GM08714 (cell line): ENCODE data around the gene KRT75.

Experiments
- H3K4me3 ChIP-seq: fragments of 200-500 bp; sonication (Bioruptor generic); 2 replicates; pipeline ENCODE4 v1.5.1; 2014; ENCODE audit warnings: mild to moderate bottlenecking, low read length, inconsistent platforms
- ZNF274 ChIP-seq: IDR thresholded peaks from 2 replicates; pipeline ENCODE4 v1.6.1; 2012; ENCODE audit warnings: mild to moderate bottlenecking, low read depth, low read length

Gene KRT75

GRCh38 chr12:52378091-52378490 lies 56.1 kb downstream of the KRT75 start:
- no peak for TF ChIP-seq ZNF274
- H3K4me3 ChIP-seq: no peak overlapping the region

GRCh38 chr12:52377266-52377665 lies 56.9 kb downstream of the KRT75 start:
- H3K4me3 ChIP-seq: no peak overlapping the region
- no peak for TF ChIP-seq ZNF274
